Measurements from ENCODE around the gene ARHGEF38. TPM values are rescaled to one million over a fixed set of nuclear protein-coding genes. Genes with fewer than 3 reads are reported as not detected.

Gene ARHGEF38
- total RNA-seq, 2 experiments from 2014 or later = not detected

DNA sequence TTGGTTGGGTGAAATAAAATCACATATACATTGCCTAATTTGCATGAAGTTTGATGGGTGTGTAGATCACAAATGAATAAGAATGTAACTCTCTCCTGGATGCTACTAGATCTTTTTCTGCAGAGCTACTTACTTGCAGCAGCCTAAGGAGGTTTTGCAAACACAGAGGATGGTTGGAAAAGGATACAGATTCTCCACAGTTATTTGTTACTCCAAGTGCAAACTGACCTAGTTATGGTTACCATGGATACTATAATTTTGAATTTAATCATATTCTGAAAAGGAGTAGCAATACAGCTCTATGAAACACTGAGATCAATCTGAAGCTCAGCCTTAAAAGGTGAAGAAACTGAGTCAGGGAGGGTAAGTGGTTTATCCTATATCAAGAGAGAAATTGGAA lies 9.1 kb upstream of the ARHGEF38 start:
- Histone ChIP-seq H3K4me3 (ENCODE audit: low read length) (no peak overlapping the region), H3K36me3 (ENCODE audit: insufficient read depth, low read length) (no peaks in the 10 kb centered on the region), H3K27ac (ENCODE audit: low read depth in 1 of 2, low read length in 2 of 2) (no peak overlapping the region), H3K27me3 (ENCODE audit: control insufficient read depth in 1 of 2, insufficient read depth in 2 of 2, low read length in 2 of 2) (no peaks in the 10 kb centered on the region), H3K9me3 (ENCODE audit: control insufficient read depth in 1 of 2, insufficient read depth in 1 of 2, low read length in 2 of 2) (no peaks in the 10 kb centered on the region), H3K4me1 (ENCODE audit: insufficient read depth, low read length) (no peaks in the 10 kb centered on the region)
- H3K4me1 Mint-ChIP-seq (ENCODE audit: low read depth) = peaks cover 7% of the 10 kb centered on the region
- intact Hi-C loops (cut with DNase I, micrococcal nuclease) = no loop called here
- ChIA-PET POLR2A (interaction anchor here (0.6 kb wide), 1 partner anchor 210 kb away, joined by 5 read pairs; no protein-coding TSS in a partner anchor), CTCF (no interaction called here)
- TF ChIP-seq, protein P1, sequence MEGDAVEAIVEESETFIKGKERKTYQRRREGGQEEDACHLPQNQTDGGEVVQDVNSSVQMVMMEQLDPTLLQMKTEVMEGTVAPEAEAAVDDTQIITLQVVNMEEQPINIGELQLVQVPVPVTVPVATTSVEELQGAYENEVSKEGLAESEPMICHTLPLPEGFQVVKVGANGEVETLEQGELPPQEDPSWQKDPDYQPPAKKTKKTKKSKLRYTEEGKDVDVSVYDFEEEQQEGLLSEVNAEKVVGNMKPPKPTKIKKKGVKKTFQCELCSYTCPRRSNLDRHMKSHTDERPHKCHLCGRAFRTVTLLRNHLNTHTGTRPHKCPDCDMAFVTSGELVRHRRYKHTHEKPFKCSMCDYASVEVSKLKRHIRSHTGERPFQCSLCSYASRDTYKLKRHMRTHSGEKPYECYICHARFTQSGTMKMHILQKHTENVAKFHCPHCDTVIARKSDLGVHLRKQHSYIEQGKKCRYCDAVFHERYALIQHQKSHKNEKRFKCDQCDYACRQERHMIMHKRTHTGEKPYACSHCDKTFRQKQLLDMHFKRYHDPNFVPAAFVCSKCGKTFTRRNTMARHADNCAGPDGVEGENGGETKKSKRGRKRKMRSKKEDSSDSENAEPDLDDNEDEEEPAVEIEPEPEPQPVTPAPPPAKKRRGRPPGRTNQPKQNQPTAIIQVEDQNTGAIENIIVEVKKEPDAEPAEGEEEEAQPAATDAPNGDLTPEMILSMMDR (IDR thresholded peaks at IDR 0.05) = no peak
- no peak for DNase-seq
- H3K27me3 Mint-ChIP-seq = peaks cover 14% of the 10 kb centered on the region
- ATAC-seq (ENCODE audit: poor library complexity) = no peak
- no peak overlapping the region for H3K27ac Mint-ChIP-seq
- no peaks in the 10 kb centered on the region for H3K36me3 Mint-ChIP-seq (ENCODE audit: low read depth)
- H3K9me3 Mint-ChIP-seq = no peaks in the 10 kb centered on the region
- H3K4me3 Mint-ChIP-seq = no peak overlapping the region

DNA sequence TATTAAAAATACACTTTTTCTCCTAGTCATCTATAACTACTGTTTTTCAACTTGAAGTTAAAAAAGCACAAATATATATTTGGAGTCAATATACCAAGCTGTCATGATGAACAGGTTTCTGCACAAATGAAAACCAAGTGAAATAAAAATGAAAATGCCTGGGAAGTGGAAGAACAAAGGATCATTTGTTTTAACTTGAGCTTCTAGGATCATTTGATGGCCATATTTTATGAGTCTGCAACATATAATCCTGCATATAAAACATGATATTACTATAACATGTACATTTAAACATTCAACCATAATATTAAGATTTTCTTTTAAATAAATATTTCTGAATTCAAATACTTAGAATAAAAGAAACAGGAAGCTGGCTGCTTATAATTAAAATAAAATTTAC lies 8.5 kb upstream of the ARHGEF38 start:
- no peak for ATAC-seq (ENCODE audit: poor library complexity)
- Mint-ChIP-seq H3K36me3 (ENCODE audit: low read depth) (no peaks in the 10 kb centered on the region), H3K9me3 (no peaks in the 10 kb centered on the region), H3K27ac (no peak overlapping the region), H3K27me3 (peaks cover 9% of the 10 kb centered on the region), H3K4me1 (ENCODE audit: low read depth) (peaks cover 7% of the 10 kb centered on the region), H3K4me3 (no peak overlapping the region)
- H3K9me3 ChIP-seq (ENCODE audit: control insufficient read depth in 1 of 2, insufficient read depth in 1 of 2, low read length in 2 of 2) = no peaks in the 10 kb centered on the region
- intact Hi-C loops (cut with DNase I, micrococcal nuclease) = no loop called here
- H3K4me3 ChIP-seq (ENCODE audit: low read length) = no peak overlapping the region
- ChIA-PET CTCF (no interaction called here), POLR2A (interaction anchor here (0.6 kb wide), 1 partner anchor 210 kb away, joined by 5 read pairs; no protein-coding TSS in a partner anchor)
- no peak overlapping the region for H3K27ac ChIP-seq (ENCODE audit: low read depth in 1 of 2, low read length in 2 of 2)
- H3K27me3 ChIP-seq (ENCODE audit: control insufficient read depth in 1 of 2, insufficient read depth in 2 of 2, low read length in 2 of 2) = no peaks in the 10 kb centered on the region
- no peaks in the 10 kb centered on the region for H3K36me3 ChIP-seq (ENCODE audit: insufficient read depth, low read length)
- TF ChIP-seq, protein P1 (IDR thresholded peaks at IDR 0.05) = no peak
- no peak for DNase-seq
- H3K4me1 ChIP-seq (ENCODE audit: insufficient read depth, low read length) = no peaks in the 10 kb centered on the region

DNA sequence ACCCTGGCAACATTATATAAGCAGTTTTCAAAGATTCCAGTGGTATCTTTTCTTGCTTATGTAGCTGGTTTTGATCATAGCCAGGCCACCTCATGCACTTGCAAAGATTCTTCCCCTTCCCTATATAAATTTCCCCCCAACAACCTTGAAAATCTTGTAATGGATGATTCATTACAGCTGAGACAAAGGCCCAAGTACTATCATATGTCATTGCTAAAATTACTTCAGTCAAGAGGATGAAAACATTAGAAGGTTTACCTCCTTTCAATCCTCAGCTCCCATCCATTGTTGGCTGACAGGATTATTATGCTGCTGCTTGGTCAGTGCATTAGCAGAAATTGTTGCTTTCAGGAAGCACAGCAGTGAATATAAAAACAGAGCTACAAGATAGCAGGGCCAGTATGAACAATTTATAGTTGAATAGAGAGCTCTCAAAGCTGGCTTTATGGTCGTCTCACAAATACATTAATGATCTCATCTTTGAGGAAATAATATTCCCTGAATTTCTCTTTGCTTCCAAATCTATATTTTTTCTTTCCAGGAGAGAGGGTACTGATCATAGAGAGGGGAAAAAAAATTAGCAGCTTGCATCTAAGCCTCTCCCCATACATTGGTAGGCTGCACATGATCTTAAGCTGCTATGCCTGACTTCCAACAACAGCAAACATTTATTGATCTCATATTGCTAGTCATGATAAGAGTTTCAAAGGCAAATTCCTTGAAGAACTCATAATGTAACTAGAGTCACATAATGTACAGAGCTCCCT lies 7.7 kb upstream of the ARHGEF38 start:
- ATAC-seq (ENCODE audit: poor library complexity) = no peak
- CTCF ChIA-PET = no interaction called here
- peaks cover 8% of the 10 kb centered on the region for H3K27me3 Mint-ChIP-seq

More for the DNA sequence above, 7.7 kb upstream of the ARHGEF38 start:
- no peak for DNase-seq
- Histone ChIP-seq H3K36me3 (ENCODE audit: insufficient read depth, low read length) (no peaks in the 10 kb centered on the region), H3K27me3 (ENCODE audit: control insufficient read depth in 1 of 2, insufficient read depth in 2 of 2, low read length in 2 of 2) (no peaks in the 10 kb centered on the region), H3K4me3 (ENCODE audit: low read length) (no peak overlapping the region), H3K4me1 (ENCODE audit: insufficient read depth, low read length) (no peaks in the 10 kb centered on the region), H3K27ac (ENCODE audit: low read depth in 1 of 2, low read length in 2 of 2) (no peak overlapping the region), H3K9me3 (ENCODE audit: control insufficient read depth in 1 of 2, insufficient read depth in 1 of 2, low read length in 2 of 2) (no peaks in the 10 kb centered on the region)
- H3K4me3 Mint-ChIP-seq = no peak overlapping the region
- no peaks in the 10 kb centered on the region for H3K36me3 Mint-ChIP-seq (ENCODE audit: low read depth)
- intact Hi-C loops (cut with DNase I, micrococcal nuclease) = no loop called here
- TF ChIP-seq, protein P1 (IDR thresholded peaks at IDR 0.05) = no peak
- no peaks in the 10 kb centered on the region for H3K9me3 Mint-ChIP-seq
- POLR2A ChIA-PET = no interaction called here
- H3K27ac Mint-ChIP-seq = no peak overlapping the region
- peaks cover 7% of the 10 kb centered on the region for H3K4me1 Mint-ChIP-seq (ENCODE audit: low read depth)
